SIG-M5 (cell line): ENCODE data around the gene IFNA10.
"Not testable (repeated sequence)": the region's sequence is repeated elsewhere in the genome, so short reads cannot be mapped to it uniquely, and the experiment has no call there.

Experiments
- DNase-seq: peaks from one replicate; lab custom pipeline; 2025; lab: John Stamatoyannopoulos, UW

The IFNA10 gene

GRCh38 chr9:21194867-21195776 lies 11.8 kb downstream of the IFNA10 start:
- not testable (repeated sequence) for DNase-seq

- DNase-seq, result not testable (repeated sequence)
Measured at GRCh38 chr9:21187487-21187886, 19.5 kb downstream of the IFNA10 start, which contains the start of gene IFNA4. Gene IFNA4, minus strand, starts transcription at chr9:21187587. Its CDS starts 56 bp downstream, at chr9:21187531.

- DNase-seq, result not testable (repeated sequence)
Measured at GRCh38 chr9:21182810-21183736, 23.9 kb downstream of the IFNA10 start.

GRCh38 chr9:21174671-21175070 lies 32.3 kb downstream of the IFNA10 start:
- no peak for DNase-seq

- no peak for DNase-seq
Measured at GRCh38 chr9:21172156-21172555, 34.8 kb downstream of the IFNA10 start.

- DNase-seq, result no peak
Measured at GRCh38 chr9:21171351-21171750, 35.6 kb downstream of the IFNA10 start.

- DNase-seq, result not testable (repeated sequence)
Measured at GRCh38 chr9:21166560-21166959, 40.4 kb downstream of the IFNA10 start, which contains the start of gene IFNA21. Gene IFNA21, minus strand, starts transcription at chr9:21166660. Its CDS starts 48 bp downstream, at chr9:21166612.

GRCh38 chr9:21165516-21165915 lies 41.4 kb downstream of the IFNA10 start:
- no peak for DNase-seq

GRCh38 chr9:21160178-21160577 lies 46.8 kb downstream of the IFNA10 start:
- DNase-seq, result peak; percentile 35
